ENCODE measurements around the gene PMPCB. TPM values are rescaled to one million over a fixed set of nuclear protein-coding genes. Genes with fewer than 3 reads are reported as not detected.

The PMPCB gene
- total RNA-seq, 1 donor from 2014 or later = 48.7 TPM

- TF ChIP-seq CTCF (IDR thresholded peaks at IDR 0.05; ENCODE audit: insufficient read depth, low read length, severe bottlenecking) = no peak
- no peak for FAIRE-seq
- H3K27me3 ChIP-seq (ENCODE audit: control insufficient read depth, insufficient read depth, low read length) = no peaks in the 10 kb centered on the region
- H3K36me3 ChIP-seq (ENCODE audit: control insufficient read depth, insufficient read depth, low read length) = peaks cover 9% of the 10 kb centered on the region
- no peak for DNase-seq (ENCODE audit: low read depth)
- no peak overlapping the region for H3K4me3 ChIP-seq (ENCODE audit: low read depth, low read length)
Measured at GRCh38 chr7:103341466-103341865, 44.2 kb downstream of the PMPCB start.

- FAIRE-seq (no peak), DNase-seq (ENCODE audit: low read depth) (no peak)
- no peaks in the 10 kb centered on the region for H3K27me3 ChIP-seq (ENCODE audit: control insufficient read depth, insufficient read depth, low read length)
- peak overlapping the region; percentile 89 for H3K4me3 ChIP-seq (ENCODE audit: low read depth, low read length)
- peaks cover 5% of the 10 kb centered on the region for H3K36me3 ChIP-seq (ENCODE audit: control insufficient read depth, insufficient read depth, low read length)
- TF ChIP-seq CTCF (IDR thresholded peaks at IDR 0.05; ENCODE audit: insufficient read depth, low read length, severe bottlenecking) = no peak
Measured at GRCh38 chr7:103343332-103343731, 46.1 kb downstream of the PMPCB start.

GRCh38 chr7:103343758-103344452 is 46.7 kb downstream of the PMPCB start:
- Histone ChIP-seq H3K4me3 (ENCODE audit: low read depth, low read length) (peak overlapping the region; percentile 89), H3K27me3 (ENCODE audit: control insufficient read depth, insufficient read depth, low read length) (no peaks in the 10 kb centered on the region), H3K36me3 (ENCODE audit: control insufficient read depth, insufficient read depth, low read length) (peaks cover 4% of the 10 kb centered on the region)
- FAIRE-seq = no peak
- peak; percentile 36 for DNase-seq (ENCODE audit: low read depth)
- TF ChIP-seq CTCF (IDR thresholded peaks at IDR 0.05; ENCODE audit: insufficient read depth, low read length, severe bottlenecking) = no peak

GRCh38 chr7:103344453-103345149 is 47.4 kb downstream of the PMPCB start, which contains the start of gene DNAJC2:
Gene DNAJC2, minus strand, starts transcription at chr7:103344767. Its CDS starts 145 bp downstream, at chr7:103344622.
- Histone ChIP-seq H3K27me3 (ENCODE audit: control insufficient read depth, insufficient read depth, low read length) (no peaks in the 10 kb centered on the region), H3K4me3 (ENCODE audit: low read depth, low read length) (peak within 1 kb of the TSS; percentile 89), H3K36me3 (ENCODE audit: control insufficient read depth, insufficient read depth, low read length) (peaks cover 4% of the 10 kb centered on the region)
- no peak for FAIRE-seq
- TF ChIP-seq CTCF (IDR thresholded peaks at IDR 0.05; ENCODE audit: insufficient read depth, low read length, severe bottlenecking) = no peak
- DNase-seq (ENCODE audit: low read depth) = peak; percentile 82

- no peaks in the 10 kb centered on the region for H3K27me3 ChIP-seq (ENCODE audit: control insufficient read depth, insufficient read depth, low read length)
- TF ChIP-seq CTCF (IDR thresholded peaks at IDR 0.05; ENCODE audit: insufficient read depth, low read length, severe bottlenecking) = no peak
- no peak overlapping the region for H3K4me3 ChIP-seq (ENCODE audit: low read depth, low read length)
- DNase-seq (ENCODE audit: low read depth) (no peak), FAIRE-seq (no peak)
- peaks cover under 1% of the 10 kb centered on the region for H3K36me3 ChIP-seq (ENCODE audit: control insufficient read depth, insufficient read depth, low read length)
Measured at GRCh38 chr7:103346396-103346795, 49.2 kb downstream of the PMPCB start.

Data from bronchial epithelial cell (primary cell).